ENCODE measurements around the gene EPB41L2.

Gene EPB41L2

GRCh38 chr6:130836055-130836640 lies 226.9 kb downstream of the EPB41L2 start:
- no peak overlapping the region for H3K9ac ChIP-seq (ENCODE audit: low read depth, low read length)

DNA sequence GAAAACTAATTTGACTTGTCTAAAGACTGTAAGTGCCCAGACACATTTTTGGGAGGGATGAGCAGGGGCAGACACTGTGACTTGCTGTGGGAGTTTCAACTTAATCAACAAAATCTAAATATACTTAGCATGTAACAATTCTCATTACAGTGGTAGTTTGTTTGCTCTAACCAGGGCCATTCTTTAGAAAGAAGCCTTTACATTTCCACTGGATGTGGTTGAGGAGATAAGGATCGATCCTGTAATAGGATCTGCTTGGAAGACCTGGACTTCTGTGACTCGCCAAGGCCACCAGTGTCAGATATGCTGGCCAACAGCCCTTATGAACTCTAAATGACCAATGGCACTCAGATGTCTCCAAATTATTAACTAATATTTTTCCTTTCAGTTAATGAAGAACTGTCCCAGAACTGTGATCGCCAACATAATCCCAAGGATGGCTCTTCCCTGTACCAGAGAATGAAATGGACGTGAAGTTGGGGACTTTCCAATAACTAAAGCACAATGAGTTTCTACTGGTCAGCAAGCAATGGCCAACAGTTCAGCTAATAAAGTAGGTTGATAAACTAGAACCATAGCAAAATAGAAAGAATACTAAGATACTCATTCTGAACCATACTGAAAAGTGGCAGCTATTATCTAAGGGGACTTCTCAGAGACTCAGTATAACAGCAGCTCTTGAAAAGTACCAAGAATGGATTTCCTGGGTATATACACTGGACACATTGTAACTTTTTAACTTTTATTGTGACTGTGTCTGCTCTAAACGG lies 228.4 kb downstream of the EPB41L2 start:
- Histone ChIP-seq H3K9ac (ENCODE audit: low read depth, low read length) (no peak overlapping the region), H3K36me3 (ENCODE audit: insufficient read depth, low read length) (no peaks in the 10 kb centered on the region), H3K27me3 (ENCODE audit: control insufficient read depth, insufficient read depth, low read length) (no peaks in the 10 kb centered on the region), H3K4me1 (ENCODE audit: control insufficient read depth, insufficient read depth, low read length) (no peaks in the 10 kb centered on the region), H3K4me3 (ENCODE audit: low read length) (no peak overlapping the region), H3K4me2 (ENCODE audit: low read length) (no peak overlapping the region), H3K9me3 (replicated peaks; ENCODE audit: low read length) (no peaks in the 10 kb centered on the region)

More at GRCh38 chr6:130836055-130836640, 226.9 kb downstream of the EPB41L2 start:
- no peaks in the 10 kb centered on the region for H3K36me3 ChIP-seq (ENCODE audit: insufficient read depth, low read length)
- H3K4me2 ChIP-seq (ENCODE audit: low read length), result no peak overlapping the region
- H3K9me3 ChIP-seq (replicated peaks; ENCODE audit: low read length), result no peaks in the 10 kb centered on the region
- no peaks in the 10 kb centered on the region for H3K27me3 ChIP-seq (ENCODE audit: control insufficient read depth, insufficient read depth, low read length)
- H3K4me3 ChIP-seq (ENCODE audit: low read length), result no peak overlapping the region
- peaks cover 1% of the 10 kb centered on the region for H3K4me1 ChIP-seq (ENCODE audit: control insufficient read depth, insufficient read depth, low read length)

DNA sequence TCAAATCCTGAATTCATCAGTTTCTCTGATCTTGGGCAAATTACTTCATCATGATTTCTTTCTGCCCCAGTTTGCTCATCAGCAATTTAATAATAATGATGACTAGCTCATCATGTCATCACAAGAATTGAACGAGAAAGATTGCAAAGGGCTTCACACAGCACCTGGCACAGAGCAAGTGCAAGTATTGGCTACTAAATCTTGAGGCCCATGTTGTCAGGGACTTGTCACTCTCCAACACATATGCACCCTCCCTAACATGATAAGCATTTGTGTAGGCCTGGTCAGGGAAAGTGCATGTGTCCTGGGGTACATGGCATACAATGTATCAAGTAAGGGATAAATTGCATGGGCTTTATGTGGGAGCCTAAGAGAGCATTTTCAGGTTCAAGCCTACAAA lies 229.5 kb downstream of the EPB41L2 start:
- Histone ChIP-seq H3K27me3 (ENCODE audit: control insufficient read depth, insufficient read depth, low read length) (no peaks in the 10 kb centered on the region), H3K9ac (ENCODE audit: low read depth, low read length) (no peak overlapping the region), H3K9me3 (replicated peaks; ENCODE audit: low read length) (no peaks in the 10 kb centered on the region), H3K36me3 (ENCODE audit: insufficient read depth, low read length) (no peaks in the 10 kb centered on the region), H3K4me3 (ENCODE audit: low read length) (no peak overlapping the region), H3K4me1 (ENCODE audit: control insufficient read depth, insufficient read depth, low read length) (no peaks in the 10 kb centered on the region), H3K4me2 (ENCODE audit: low read length) (no peak overlapping the region)

GRCh38 chr6:130831607-130832006 lies 231.4 kb downstream of the EPB41L2 start:
- Histone ChIP-seq H3K9me3 (replicated peaks; ENCODE audit: low read length) (no peaks in the 10 kb centered on the region), H3K4me1 (ENCODE audit: control insufficient read depth, insufficient read depth, low read length) (no peaks in the 10 kb centered on the region), H3K4me3 (ENCODE audit: low read length) (no peak overlapping the region), H3K27me3 (ENCODE audit: control insufficient read depth, insufficient read depth, low read length) (no peaks in the 10 kb centered on the region), H3K4me2 (ENCODE audit: low read length) (no peak overlapping the region), H3K36me3 (ENCODE audit: insufficient read depth, low read length) (no peaks in the 10 kb centered on the region), H3K9ac (ENCODE audit: low read depth, low read length) (no peak overlapping the region)

DNA sequence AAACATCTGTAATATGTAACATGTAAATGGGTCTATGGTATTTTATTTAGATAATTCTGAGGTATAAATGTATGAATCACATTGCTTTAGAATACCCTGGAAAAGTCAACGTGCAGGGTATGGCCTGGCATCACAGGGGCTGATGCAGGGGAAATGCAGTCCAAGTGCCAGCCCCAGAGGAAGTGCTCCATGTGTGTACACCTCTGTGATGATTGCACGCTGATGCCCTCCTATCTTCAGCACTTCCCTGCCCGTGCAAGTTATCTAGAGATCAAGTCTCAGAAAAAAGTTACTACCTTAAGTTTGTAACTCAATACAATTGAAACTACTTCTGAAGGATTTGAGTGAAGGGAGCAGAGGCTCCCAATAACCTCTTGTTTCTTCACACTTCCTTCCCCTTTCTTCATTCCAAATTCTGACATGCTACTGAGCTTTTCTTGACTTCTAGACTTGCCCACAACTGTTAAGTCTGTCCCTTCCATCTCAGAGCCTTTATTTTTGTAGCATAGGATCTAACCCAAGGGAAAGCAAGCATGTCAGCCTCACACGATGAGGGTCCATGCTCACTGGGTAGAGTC lies 233.6 kb downstream of the EPB41L2 start:
- Histone ChIP-seq H3K4me1 (ENCODE audit: control insufficient read depth, insufficient read depth, low read length) (no peaks in the 10 kb centered on the region), H3K9me3 (replicated peaks; ENCODE audit: low read length) (no peaks in the 10 kb centered on the region), H3K9ac (ENCODE audit: low read depth, low read length) (no peak overlapping the region), H3K4me2 (ENCODE audit: low read length) (no peak overlapping the region), H3K36me3 (ENCODE audit: insufficient read depth, low read length) (no peaks in the 10 kb centered on the region), H3K27me3 (ENCODE audit: control insufficient read depth, insufficient read depth, low read length) (no peaks in the 10 kb centered on the region), H3K4me3 (ENCODE audit: low read length) (no peak overlapping the region)

GRCh38 chr6:130827247-130828149 lies 235.5 kb downstream of the EPB41L2 start, which contains the start of gene SMLR1:
Gene SMLR1 (plus strand): TSS chr6:130827406. CDS start chr6:130827414, 8 bp downstream.
- Histone ChIP-seq H3K4me1 (ENCODE audit: control insufficient read depth, insufficient read depth, low read length) (no peaks in the 10 kb centered on the region), H3K4me3 (ENCODE audit: low read length) (no peak within 1 kb of the TSS), H3K9ac (ENCODE audit: low read depth, low read length) (no peak within 1 kb of the TSS), H3K4me2 (ENCODE audit: low read length) (no peak within 1 kb of the TSS), H3K9me3 (replicated peaks; ENCODE audit: low read length) (no peaks in the 10 kb centered on the region), H3K36me3 (ENCODE audit: insufficient read depth, low read length) (no peaks in the 10 kb centered on the region), H3K27me3 (ENCODE audit: control insufficient read depth, insufficient read depth, low read length) (no peaks in the 10 kb centered on the region)

DNA sequence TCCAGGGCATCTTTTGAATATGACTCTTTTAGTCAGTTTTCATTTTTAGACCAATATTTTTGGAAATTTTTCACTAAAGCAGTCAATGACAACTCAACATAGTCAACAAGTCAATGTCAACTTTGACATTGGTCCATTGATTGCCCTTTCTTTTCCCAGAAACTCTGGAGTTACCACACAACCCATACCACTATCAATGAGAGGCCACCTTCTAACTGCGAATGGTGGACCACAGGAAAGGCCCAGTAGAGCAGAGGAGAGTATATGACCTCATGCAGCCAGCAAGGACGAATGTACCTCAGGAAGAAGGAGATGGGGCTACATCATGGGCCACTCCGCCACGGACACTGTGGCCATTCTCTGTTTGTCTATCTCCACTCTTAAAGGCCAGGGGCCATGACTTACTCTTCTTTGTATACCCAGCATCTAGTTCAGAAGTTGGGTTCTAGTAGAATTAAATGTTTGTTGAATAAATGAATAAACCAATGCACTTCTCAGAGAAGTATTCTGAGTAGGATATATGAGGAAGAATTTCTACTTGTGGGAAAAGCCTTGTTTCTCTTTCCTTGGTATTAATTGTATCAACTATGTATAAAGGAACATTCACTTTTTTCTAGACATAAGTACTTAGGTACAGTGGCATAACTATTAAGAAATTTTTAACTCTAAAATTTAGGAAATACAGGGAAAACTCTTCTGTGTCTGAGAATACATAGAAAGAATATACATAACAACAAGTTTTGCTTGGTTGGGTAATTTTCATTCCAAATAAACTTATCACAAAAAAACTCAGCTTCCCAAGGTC lies 236.4 kb downstream of the EPB41L2 start:
- no peaks in the 10 kb centered on the region for H3K9me3 ChIP-seq (replicated peaks; ENCODE audit: low read length)
- H3K4me1 ChIP-seq (ENCODE audit: control insufficient read depth, insufficient read depth, low read length), result no peaks in the 10 kb centered on the region
- no peak overlapping the region for H3K4me3 ChIP-seq (ENCODE audit: low read length)
- H3K9ac ChIP-seq (ENCODE audit: low read depth, low read length), result no peak overlapping the region
- H3K4me2 ChIP-seq (ENCODE audit: low read length), result no peak overlapping the region
- H3K27me3 ChIP-seq (ENCODE audit: control insufficient read depth, insufficient read depth, low read length), result no peaks in the 10 kb centered on the region
- no peaks in the 10 kb centered on the region for H3K36me3 ChIP-seq (ENCODE audit: insufficient read depth, low read length)

DNA sequence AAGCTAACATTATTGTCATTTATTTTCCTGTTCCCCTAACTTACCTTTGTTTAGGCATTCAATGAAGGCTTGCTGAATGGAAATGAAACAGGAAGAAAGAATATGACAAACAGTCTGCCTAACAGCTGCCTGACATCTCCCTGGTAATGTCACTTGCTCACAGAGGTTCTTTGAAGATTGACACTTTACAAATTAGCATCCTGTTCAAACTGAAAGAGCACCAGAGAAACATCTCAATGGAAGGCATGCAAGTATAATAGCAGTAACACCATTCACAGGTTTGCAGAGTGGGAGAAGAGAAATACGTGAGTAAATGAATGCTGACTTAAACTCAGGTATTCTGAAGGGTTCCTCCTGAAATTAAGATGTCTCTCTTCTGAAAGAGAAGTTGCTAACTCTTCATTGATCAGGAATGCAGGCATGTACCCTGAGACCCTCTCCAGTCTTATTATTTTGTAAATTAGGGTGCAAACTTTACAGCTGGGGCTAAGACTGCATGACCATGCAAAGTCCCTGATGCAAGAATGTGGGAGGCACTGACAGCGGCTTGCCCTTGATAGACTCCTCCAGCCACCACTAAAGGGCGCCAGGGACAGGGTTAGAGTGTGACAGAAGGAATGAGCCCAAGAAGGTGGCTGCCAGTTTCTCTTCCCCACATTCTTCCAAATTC lies 237.1 kb downstream of the EPB41L2 start:
- Histone ChIP-seq H3K36me3 (ENCODE audit: insufficient read depth, low read length) (no peaks in the 10 kb centered on the region), H3K9ac (ENCODE audit: low read depth, low read length) (no peak overlapping the region), H3K4me3 (ENCODE audit: low read length) (no peak overlapping the region), H3K4me2 (ENCODE audit: low read length) (no peak overlapping the region), H3K9me3 (replicated peaks; ENCODE audit: low read length) (no peaks in the 10 kb centered on the region), H3K27me3 (ENCODE audit: control insufficient read depth, insufficient read depth, low read length) (no peaks in the 10 kb centered on the region), H3K4me1 (ENCODE audit: control insufficient read depth, insufficient read depth, low read length) (no peaks in the 10 kb centered on the region)

DNA sequence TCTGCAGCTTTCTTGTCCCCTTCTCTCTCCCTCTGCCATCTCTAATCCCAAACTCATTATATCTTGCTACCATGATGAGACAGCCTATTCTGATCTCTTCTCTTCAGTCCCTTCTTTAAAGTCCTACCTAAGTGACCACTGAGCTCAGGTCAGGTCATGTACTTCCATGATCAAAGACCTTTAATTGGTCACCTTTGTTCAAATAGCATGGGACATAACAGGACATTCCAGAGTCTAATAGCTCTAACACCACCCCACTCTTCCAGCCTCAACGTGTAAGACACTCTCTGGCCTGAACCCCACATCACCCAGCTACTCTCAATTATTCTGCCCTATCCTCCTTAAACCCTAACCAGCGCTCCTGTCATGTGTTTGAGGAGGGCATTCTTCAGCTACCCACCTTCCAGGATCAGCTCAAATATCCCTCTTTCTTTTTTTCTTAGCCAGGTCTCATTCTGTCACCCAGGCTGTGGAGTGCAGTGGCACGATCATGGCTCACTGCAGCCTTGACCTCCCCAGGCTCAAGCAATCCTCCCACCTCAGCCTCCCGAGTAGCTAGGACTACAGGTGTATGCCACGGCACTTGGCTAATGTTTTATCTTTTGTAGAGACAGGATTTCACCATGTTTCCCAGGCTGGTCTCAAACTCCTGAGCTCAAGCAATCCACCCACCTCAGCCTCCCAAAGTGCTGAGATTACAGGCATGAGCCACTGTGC lies 237.9 kb downstream of the EPB41L2 start:
- Histone ChIP-seq H3K4me2 (ENCODE audit: low read length) (no peak overlapping the region), H3K4me3 (ENCODE audit: low read length) (no peak overlapping the region), H3K9me3 (replicated peaks; ENCODE audit: low read length) (no peaks in the 10 kb centered on the region), H3K9ac (ENCODE audit: low read depth, low read length) (no peak overlapping the region), H3K36me3 (ENCODE audit: insufficient read depth, low read length) (no peaks in the 10 kb centered on the region), H3K4me1 (ENCODE audit: control insufficient read depth, insufficient read depth, low read length) (no peaks in the 10 kb centered on the region), H3K27me3 (ENCODE audit: control insufficient read depth, insufficient read depth, low read length) (no peaks in the 10 kb centered on the region)

GRCh38 chr6:130822736-130823135 lies 240.3 kb downstream of the EPB41L2 start:
- H3K36me3 ChIP-seq (ENCODE audit: insufficient read depth, low read length), result no peaks in the 10 kb centered on the region
- H3K9ac ChIP-seq (ENCODE audit: low read depth, low read length), result no peak overlapping the region
- H3K4me3 ChIP-seq (ENCODE audit: low read length), result no peak overlapping the region
- H3K4me2 ChIP-seq (ENCODE audit: low read length), result no peak overlapping the region
- no peaks in the 10 kb centered on the region for H3K27me3 ChIP-seq (ENCODE audit: control insufficient read depth, insufficient read depth, low read length)
- H3K4me1 ChIP-seq (ENCODE audit: control insufficient read depth, insufficient read depth, low read length), result no peaks in the 10 kb centered on the region
- no peaks in the 10 kb centered on the region for H3K9me3 ChIP-seq (replicated peaks; ENCODE audit: low read length)

All from skeletal muscle satellite cell (primary cell).